ENCODE data around the gene TMEM234. TPM values are rescaled to one million over a fixed set of nuclear protein-coding genes. Genes with fewer than 3 reads are reported as not detected.

The TMEM234 gene
- total and polyA plus RNA-seq, 10 of the 15 experiments (the other 5 are each of a cell fraction or from before 2014, with no cell fraction given): 2.9 to 10.9 (median 6.4) TPM

DNA sequence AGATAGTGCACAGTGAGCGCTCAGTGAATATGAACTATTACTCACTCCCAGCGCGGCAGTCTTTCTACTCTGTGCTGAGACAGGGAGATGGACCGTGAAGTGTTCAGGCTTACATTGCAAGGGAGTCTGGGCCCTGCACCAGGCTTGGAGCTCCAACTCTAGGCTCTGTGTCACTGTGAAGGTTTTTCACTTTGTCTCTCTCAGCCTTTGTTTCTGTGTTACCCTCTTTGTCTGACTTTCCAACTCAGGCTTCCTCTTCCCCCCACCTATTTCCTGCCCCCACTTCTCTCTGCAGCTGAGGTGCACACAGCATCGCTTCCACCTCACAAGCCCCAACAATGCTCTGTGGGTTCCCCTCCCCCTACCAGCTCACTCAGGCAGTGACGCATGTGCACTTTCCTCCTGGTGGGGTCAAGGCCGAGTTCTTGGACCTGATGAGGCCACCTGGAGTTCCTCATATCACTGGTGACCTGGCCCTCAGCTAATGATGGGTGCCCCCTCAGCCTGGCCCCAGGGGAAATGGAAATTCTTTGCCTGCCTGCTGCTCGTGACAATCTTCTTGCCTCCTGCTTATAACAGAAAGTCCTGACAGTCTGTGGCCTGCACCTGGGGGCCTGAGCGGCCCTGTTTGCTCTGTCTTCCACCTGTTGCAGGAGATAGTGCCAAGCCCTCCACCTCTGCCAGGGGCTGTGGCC is 27.8 kb upstream of the TMEM234 start (continued):
- TF ChIP-seq FOS (IDR thresholded peaks at IDR 0.05; ENCODE audit: borderline replicate concordance, extremely low read depth, insufficient read length) (no peak), SPI1 (IDR thresholded peaks at IDR 0.05; ENCODE audit: borderline replicate concordance, insufficient read depth, low read depth, low read length) (peak; percentile 67), SMAD5 (IDR thresholded peaks at IDR 0.05; ENCODE audit: low read depth) (peak; percentile 69; the same call in 1 of the 2 replicates), MYC (IDR thresholded peaks at IDR 0.05; ENCODE audit: insufficient read depth, insufficient read length, insufficient replicate concordance, low read length, severe bottlenecking) (no peak), TCF12 (IDR thresholded peaks at IDR 0.05; ENCODE audit: low read depth, low read length) (peak; percentile 95), FOXM1 (IDR thresholded peaks at IDR 0.05; ENCODE audit: low read depth, low read length) (no peak), GABPA (IDR thresholded peaks at IDR 0.05; ENCODE audit: low read depth) (no peak), NR2C2 (IDR thresholded peaks at IDR 0.05; ENCODE audit: borderline replicate concordance, control insufficient read depth, insufficient read length, low read depth) (no peak), NFIC (IDR thresholded peaks at IDR 0.05; ENCODE audit: low read depth, low read length) (no peak), CHD1 (IDR thresholded peaks at IDR 0.05; ENCODE audit: low read depth, low read length) (no peak), ZNF207 (IDR thresholded peaks at IDR 0.05; ENCODE audit: borderline replicate concordance) (no peak), GATAD2B (conservative IDR thresholded peaks at IDR 0.05; ENCODE audit: low read depth) (peak; percentile 39; the same call in 1 of the 2 replicates), CHD4 (IDR thresholded peaks at IDR 0.05) (no peak), SMARCA5 (IDR thresholded peaks at IDR 0.05) (0 out of 2 replicates have a peak, but pooled peaks have one; percentile 35), RB1 (IDR thresholded peaks at IDR 0.05; ENCODE audit: borderline replicate concordance) (no peak), IKZF1 (conservative IDR thresholded peaks at IDR 0.05) (peak; percentile 95), CREM (IDR thresholded peaks at IDR 0.05; ENCODE audit: low read depth) (peak; percentile 95), MEF2A (IDR thresholded peaks at IDR 0.05; ENCODE audit: insufficient read depth, low read depth, low read length) (0 out of 2 replicates have a peak, but pooled peaks have one; percentile 58)
- TF ChIP-seq, protein P1, sequence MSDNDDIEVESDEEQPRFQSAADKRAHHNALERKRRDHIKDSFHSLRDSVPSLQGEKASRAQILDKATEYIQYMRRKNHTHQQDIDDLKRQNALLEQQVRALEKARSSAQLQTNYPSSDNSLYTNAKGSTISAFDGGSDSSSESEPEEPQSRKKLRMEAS (IDR thresholded peaks at IDR 0.05; ENCODE audit: low read depth, low read length): no peak
- TF ChIP-seq, protein P2, sequence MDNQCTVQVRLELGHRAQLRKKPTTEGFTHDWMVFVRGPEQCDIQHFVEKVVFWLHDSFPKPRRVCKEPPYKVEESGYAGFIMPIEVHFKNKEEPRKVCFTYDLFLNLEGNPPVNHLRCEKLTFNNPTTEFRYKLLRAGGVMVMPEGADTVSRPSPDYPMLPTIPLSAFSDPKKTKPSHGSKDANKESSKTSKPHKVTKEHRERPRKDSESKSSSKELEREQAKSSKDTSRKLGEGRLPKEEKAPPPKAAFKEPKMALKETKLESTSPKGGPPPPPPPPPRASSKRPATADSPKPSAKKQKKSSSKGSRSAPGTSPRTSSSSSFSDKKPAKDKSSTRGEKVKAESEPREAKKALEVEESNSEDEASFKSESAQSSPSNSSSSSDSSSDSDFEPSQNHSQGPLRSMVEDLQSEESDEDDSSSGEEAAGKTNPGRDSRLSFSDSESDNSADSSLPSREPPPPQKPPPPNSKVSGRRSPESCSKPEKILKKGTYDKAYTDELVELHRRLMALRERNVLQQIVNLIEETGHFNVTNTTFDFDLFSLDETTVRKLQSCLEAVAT (IDR thresholded peaks at IDR 0.05): peak; percentile 77; the same call in 1 of the 2 replicates
- TF ChIP-seq, protein P3, sequence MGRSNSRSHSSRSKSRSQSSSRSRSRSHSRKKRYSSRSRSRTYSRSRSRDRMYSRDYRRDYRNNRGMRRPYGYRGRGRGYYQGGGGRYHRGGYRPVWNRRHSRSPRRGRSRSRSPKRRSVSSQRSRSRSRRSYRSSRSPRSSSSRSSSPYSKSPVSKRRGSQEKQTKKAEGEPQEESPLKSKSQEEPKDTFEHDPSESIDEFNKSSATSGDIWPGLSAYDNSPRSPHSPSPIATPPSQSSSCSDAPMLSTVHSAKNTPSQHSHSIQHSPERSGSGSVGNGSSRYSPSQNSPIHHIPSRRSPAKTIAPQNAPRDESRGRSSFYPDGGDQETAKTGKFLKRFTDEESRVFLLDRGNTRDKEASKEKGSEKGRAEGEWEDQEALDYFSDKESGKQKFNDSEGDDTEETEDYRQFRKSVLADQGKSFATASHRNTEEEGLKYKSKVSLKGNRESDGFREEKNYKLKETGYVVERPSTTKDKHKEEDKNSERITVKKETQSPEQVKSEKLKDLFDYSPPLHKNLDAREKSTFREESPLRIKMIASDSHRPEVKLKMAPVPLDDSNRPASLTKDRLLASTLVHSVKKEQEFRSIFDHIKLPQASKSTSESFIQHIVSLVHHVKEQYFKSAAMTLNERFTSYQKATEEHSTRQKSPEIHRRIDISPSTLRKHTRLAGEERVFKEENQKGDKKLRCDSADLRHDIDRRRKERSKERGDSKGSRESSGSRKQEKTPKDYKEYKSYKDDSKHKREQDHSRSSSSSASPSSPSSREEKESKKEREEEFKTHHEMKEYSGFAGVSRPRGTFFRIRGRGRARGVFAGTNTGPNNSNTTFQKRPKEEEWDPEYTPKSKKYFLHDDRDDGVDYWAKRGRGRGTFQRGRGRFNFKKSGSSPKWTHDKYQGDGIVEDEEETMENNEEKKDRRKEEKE (IDR thresholded peaks at IDR 0.05): no peak
- TF ChIP-seq, protein P4, sequence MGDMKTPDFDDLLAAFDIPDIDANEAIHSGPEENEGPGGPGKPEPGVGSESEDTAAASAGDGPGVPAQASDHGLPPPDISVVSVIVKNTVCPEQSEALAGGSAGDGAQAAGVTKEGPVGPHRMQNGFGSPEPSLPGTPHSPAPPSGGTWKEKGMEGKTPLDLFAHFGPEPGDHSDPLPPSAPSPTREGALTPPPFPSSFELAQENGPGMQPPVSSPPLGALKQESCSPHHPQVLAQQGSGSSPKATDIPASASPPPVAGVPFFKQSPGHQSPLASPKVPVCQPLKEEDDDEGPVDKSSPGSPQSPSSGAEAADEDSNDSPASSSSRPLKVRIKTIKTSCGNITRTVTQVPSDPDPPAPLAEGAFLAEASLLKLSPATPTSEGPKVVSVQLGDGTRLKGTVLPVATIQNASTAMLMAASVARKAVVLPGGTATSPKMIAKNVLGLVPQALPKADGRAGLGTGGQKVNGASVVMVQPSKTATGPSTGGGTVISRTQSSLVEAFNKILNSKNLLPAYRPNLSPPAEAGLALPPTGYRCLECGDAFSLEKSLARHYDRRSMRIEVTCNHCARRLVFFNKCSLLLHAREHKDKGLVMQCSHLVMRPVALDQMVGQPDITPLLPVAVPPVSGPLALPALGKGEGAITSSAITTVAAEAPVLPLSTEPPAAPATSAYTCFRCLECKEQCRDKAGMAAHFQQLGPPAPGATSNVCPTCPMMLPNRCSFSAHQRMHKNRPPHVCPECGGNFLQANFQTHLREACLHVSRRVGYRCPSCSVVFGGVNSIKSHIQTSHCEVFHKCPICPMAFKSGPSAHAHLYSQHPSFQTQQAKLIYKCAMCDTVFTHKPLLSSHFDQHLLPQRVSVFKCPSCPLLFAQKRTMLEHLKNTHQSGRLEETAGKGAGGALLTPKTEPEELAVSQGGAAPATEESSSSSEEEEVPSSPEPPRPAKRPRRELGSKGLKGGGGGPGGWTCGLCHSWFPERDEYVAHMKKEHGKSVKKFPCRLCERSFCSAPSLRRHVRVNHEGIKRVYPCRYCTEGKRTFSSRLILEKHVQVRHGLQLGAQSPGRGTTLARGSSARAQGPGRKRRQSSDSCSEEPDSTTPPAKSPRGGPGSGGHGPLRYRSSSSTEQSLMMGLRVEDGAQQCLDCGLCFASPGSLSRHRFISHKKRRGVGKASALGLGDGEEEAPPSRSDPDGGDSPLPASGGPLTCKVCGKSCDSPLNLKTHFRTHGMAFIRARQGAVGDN (IDR thresholded peaks at IDR 0.05): peak; percentile 84

Data from GM12878 (cell line).